Uterus (tissue), 2 donors: ENCODE measurements around the gene NXN.

Experiments used
- POLR2A ChIP-seq, 2 donors: fragments of 450-650 bp; IDR thresholded peaks; one replicate each; pipeline ENCODE4 v1.6.1; 2016; ENCODE audit warnings: antibody characterized with exemption in 2 of 2, mild to moderate bottlenecking in 1 of 2, moderate library complexity in 1 of 2
- TF ChIP-seq, protein P1 (sequence below), 4 experiments: fragments of 200-600 bp in 2 of 4; fragments of 450-650 bp in 2 of 4; sonication (generic) in 2 of 4; IDR thresholded peaks; one replicate each; pipeline ENCODE4 v1.5.1; 2016 to 2019; ENCODE audit warnings: antibody characterized with exemption in 4 of 4, mild to moderate bottlenecking in 2 of 4, moderate library complexity in 1 of 4

DNA sequence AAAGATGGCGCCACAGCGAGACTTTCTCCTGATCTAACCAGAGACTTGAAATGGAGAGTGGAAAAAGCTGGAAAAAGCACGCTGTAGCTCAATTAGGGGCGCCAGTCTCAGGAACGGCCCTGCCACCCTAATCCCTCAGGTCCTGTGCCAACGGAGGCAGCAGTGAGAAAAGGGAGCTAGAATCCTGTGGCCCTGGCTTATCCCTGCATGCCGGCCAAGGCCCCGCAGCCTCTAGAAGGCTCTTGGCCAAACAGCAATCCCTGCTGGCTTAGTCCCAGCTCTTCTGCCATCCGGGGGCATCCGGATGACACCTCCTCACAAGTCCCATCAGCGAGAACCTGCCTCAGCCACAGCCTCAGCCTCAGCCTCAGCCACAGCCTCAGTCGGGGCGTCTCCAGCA lies 127.7 kb downstream of the NXN start:
- TF ChIP-seq, protein P1, sequence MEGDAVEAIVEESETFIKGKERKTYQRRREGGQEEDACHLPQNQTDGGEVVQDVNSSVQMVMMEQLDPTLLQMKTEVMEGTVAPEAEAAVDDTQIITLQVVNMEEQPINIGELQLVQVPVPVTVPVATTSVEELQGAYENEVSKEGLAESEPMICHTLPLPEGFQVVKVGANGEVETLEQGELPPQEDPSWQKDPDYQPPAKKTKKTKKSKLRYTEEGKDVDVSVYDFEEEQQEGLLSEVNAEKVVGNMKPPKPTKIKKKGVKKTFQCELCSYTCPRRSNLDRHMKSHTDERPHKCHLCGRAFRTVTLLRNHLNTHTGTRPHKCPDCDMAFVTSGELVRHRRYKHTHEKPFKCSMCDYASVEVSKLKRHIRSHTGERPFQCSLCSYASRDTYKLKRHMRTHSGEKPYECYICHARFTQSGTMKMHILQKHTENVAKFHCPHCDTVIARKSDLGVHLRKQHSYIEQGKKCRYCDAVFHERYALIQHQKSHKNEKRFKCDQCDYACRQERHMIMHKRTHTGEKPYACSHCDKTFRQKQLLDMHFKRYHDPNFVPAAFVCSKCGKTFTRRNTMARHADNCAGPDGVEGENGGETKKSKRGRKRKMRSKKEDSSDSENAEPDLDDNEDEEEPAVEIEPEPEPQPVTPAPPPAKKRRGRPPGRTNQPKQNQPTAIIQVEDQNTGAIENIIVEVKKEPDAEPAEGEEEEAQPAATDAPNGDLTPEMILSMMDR (IDR thresholded peaks at IDR 0.05), result no peak
- TF ChIP-seq POLR2A (IDR thresholded peaks at IDR 0.05), result no peak
